Activated effector memory CD4-positive, alpha-beta T cell treated with anti-CD3 and anti-CD28 coated beads, Interleukin-2, amount 50 U/mL, for 16 hours (primary cell): ENCODE measurements around the gene EWSR1.
"Not testable (repeated sequence)": the region's sequence is repeated elsewhere in the genome, so short reads cannot be mapped to it uniquely, and the experiment has no call there.

Experiments used
- DNase-seq: peaks from one replicate; pipeline ENCODE4 v3.0.0-alpha.2; 2020

The EWSR1 gene

DNA sequence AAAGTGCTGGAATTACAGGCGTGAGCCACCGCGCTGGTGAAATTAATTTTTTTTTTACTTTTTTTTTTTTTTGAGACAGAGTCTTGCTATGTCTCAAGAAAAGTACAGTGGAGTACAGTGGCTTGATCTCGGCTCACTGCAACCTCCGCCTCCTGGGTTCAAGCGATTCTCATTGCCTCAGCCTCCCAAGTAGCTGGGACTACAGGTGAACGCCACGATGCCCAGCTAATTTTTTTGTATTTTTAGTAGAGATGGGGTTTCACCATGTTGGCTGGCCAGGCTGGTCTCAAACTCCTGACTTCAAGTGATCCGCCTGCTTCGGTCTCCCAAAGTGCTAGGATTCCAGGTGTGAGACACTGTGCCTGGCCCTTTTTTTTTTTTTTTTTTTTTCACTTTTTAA, 20.2 kb upstream of the EWSR1 start:
- DNase-seq, result not testable (repeated sequence)

DNA sequence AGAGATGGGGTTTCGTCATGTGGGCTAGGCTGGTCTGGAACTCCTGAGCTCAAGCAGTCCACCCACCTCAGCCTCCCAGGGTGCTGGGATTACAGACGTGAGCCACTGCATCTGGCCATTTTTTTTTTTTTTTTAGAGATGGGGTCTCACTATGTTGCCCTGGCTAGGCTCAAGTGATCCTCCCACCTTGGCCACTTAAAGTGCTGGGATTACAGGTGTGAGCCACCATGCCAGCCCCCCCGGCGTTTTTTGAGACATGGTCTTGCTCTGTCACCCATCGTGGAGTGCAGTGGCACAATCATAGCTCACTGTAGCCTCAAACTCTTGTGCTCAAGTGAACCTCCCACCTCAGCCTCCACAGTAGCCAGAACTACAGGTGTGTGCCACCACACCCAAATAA, 16.8 kb upstream of the EWSR1 start:
- no peak for DNase-seq

DNA sequence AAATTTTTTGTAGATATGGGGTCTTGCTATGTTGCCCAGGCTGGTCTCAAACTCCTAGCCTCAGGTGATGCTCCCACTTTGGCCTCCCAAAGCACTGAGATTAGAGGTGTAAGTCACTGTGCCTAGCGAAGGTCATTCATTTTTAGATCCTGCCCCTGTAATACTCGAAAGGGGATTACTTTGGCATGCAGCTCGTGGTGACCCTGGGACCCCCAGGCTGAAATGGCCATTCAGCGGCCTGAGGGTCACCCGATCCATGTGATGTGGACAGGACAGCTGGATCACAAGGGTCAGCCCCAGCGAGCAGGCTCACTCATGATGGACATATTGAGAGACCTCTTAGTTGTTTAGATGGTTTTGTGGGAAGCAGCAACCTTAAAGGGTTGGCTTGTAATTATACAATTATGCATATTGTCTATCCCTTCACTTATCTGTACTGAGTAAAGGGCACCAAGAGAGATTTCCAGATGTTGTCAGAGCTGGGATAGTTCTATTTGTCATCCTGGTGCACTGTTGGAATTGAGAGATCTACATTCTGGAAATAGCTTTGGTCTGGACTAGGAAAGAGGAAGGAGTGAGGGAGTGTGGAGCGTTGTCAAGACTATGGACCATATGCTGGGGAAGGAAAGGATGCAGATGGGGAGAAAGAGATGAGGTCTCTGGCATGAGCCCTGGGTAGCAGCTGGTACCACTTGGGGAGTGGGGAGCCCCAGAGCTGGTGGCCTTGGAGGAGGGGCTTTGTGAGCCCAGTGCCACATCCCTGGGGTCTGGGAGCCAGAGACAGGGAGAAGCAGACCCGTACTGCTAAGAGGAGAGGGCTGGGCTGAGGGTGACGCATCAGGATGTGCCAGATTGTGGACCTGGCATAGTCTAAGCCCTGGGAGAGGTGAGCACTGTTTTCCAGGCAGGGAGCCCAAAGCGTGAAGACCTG, 15.8 kb upstream of the EWSR1 start:
- DNase-seq, result no peak

DNA sequence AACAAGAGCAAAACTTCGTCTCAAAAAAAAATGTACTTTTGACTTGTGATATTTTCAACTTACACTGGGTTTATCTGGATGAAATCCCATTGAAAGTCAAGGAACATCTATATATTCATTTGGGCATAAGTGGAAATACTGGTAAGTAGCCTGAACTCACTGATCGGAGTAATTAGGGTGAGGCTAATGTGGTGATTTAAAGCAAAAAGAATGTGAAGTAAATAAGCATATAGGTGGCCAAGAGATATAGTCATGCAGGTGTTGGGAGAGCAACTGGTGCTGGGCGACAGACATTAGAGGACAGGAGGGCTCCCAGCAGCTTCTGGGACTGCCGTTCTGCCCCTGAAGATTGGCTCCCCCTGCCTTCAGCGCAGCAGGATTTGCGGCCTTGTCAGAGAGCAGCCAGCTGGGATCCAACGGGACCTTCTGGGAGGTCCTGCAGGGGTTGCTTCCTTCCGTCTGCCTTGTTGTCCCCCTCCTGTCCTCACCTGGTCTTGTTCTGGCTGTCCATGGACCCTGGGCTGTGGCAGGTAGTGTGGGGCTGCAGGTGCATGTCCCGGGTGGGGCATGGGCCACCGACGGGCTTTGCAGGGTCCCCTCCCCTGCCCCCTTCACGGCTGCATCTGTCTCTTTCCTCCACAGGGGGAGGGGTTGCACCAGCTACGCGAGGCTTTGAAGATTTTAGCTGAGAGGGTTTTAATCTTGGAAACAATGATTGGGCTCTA, 14.3 kb upstream of the EWSR1 start:
- no peak for DNase-seq

DNA sequence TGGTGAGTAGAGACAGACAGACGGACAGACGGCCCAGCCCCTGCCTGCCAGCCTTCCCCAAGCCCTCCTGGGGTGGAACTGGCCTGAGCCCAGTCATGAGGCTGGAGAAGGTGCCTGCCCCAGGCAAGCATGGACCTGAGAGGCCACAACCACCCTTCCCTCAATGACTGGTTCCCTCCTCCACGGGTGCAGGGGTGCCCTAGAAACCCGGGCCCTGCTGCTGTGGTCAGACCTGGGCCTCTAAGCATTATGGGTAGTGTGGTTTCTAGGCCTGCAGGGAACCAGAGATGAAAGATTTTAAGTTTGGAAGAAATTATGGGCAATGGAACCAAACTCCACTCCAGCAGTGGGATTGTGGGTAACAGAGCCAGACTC, 13.8 kb upstream of the EWSR1 start:
- DNase-seq, result no peak

DNA sequence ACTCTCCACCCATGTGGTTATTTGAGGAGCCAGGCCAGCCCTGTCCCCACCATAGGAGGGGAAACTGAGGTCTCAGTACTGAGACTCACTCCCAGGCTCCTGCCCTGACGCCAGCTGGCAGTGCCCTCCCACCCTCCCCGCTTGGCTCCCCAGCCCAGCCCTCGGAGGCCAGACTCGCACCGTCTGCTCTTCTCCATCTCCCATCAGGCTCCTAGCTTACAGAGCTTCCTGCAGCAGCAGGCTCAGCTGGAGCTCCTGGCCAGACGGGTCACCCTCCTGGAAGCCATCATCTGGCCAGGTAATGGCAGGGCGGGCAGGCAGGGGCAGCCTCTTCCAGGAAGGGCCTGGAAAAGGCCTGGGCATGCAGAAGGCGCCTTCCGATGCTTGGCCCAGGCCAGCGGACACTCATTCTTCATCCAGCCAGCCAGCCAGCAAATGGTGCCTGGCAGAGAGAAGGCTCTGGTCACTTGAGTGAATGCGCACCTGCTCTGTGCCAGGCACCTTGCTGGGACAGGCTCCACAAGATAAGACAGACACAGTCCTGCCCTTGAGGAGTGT, 12.9 kb upstream of the EWSR1 start:
- DNase-seq, result no peak

DNA sequence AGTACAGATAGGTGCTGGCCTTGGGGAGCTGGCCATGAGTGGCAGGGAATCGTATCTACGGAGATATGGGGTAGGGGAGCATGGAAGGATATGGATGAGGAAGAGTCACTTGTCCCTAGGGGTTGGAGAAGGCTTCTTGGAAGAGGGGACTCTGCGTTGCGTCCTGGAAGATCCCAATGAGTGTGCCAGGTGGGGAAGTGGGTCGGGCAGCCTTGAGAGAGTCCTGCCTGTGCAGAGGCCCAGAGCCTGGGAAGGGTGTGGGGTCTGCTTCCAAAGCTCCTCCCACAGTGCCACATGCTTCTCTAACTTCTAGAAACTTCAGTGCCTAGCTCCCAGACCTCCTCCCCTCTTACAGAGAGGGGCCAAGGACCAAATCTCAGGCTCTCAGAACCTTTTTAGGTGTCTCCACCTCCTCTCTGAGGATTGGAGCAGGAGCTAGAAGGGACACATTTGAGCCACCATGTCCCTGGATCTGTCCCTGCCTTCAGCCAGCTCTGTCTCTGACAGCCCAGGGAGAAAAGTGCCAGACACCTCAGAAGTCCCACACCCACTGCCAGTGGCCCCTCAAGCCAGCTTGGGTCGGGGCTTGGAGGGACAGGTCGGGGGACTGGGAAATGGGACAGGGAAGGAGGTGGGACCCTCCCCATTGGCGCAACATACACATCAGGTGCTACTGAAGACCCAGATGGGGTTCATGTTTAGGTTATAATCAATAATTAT, 11.3 kb upstream of the EWSR1 start:
- DNase-seq, result no peak

DNA sequence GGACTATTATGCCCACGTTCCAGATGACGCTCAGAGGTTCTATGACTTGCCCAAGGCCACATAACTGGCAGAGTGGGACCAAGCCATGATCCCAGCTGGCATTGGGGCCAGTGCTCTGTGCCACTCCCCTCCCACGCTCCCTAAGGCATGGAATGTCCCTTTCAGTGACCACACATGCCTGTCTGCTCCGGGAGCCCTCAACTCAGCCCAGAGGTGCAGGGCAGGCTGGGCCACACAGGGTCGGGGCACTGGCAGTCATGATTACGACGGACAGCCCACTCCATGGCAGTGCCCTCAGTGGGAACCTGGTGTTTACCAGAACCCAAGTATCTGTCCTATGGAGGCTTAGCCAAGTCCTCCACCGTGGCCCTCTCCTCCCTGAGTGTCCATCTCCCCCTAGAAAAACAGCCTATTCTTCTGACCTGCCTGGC, 10.3 kb upstream of the EWSR1 start:
- no peak for DNase-seq

DNA sequence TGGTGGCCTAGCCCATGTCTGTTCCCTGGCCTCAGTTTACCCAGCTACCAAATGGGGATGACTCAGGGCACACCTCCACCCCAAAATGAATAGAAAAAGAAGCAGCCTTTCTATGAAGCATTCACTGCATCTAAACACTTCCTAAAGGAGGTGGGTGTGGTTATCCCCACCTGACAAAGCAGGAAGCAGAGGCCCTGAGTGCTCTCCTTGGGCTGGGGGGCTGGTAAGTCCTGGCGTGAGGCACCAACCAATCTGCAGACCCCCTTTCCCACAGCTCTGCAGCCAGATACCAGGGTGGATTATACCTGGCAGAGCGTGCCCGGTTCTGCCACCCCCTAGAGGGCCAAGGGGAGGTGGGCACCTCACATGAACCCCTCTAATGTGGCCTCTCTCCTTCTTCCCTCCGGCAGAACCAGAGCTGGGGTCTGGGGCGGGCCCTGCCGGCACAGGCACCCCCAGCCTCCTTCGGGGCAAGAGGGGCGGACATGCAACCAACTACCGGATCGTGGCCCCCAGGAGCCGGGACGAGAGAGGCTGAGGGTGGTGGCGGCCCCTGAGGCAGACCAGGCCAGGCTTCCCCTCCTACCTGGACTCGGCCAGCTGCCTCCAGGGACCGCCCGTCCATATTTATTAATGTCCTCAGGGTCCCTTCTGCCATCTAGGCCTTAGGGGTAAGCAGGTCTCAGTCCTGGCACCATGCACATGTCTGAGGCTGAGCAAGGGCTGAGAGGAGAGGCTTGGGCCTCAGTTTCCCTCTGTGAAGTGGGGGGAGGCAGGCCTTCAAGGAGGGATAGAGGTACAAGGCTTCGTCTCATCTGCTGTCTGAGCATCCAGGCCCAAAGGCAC, 9.4 kb upstream of the EWSR1 start:
- DNase-seq, result no peak

DNA sequence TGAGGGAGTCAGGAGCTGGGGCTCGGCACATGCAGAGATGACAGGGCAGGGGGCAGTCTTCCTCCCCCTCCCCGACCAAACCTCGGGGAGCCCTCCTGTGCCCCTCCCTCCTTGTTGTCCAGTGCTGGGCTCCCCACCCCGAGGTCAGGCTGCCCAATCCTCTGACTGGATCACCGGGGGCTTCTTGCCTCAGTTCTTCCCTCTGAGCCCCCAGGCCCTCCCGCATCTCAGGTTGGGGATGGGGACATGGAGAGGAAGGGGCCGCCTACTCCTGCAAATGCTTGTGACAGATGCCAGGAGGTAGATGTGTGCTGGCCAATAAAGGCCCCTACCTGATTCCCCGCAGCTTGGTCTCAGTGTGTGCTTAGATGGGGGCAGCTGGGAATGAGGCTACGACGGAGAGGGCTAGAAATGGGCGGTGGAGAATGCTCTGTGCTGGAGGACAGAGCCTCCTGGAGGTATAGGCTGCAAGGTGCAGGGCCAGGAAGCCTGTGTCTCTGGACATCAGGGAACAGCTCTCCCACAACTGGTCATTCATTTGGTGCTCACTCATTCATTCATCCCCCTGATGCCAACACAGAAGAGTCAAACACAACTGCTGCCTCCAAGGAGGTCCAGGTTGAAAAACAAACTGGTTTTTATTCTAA, 8.7 kb upstream of the EWSR1 start:
- DNase-seq, result no peak

DNA sequence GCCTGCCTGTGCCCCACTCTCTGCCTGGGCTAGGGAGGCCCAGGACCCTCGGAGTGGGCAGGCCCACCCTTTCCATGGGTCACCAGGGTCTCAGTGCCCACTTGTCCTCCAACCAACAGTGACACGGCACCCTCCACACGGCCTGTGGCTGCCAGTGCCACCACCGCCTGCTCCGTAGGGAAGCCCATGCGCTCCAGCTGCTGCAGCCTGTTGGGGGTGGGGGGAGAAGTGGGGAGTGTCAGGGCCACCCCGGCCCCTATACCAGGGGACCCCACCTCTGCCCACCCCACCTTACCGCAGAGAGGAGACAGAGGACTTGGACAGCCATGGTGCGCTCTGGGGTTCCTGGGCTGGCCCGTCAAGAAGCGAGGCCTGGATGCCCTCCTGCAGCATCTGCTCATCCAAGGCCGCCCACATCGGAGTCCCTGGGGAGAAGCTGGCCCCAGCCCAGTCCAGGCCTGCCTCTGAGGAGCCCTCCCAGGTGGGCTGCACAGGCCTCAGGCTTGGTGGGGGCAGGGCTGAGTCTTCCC, 8.0 kb upstream of the EWSR1 start:
- DNase-seq, result no peak

DNA sequence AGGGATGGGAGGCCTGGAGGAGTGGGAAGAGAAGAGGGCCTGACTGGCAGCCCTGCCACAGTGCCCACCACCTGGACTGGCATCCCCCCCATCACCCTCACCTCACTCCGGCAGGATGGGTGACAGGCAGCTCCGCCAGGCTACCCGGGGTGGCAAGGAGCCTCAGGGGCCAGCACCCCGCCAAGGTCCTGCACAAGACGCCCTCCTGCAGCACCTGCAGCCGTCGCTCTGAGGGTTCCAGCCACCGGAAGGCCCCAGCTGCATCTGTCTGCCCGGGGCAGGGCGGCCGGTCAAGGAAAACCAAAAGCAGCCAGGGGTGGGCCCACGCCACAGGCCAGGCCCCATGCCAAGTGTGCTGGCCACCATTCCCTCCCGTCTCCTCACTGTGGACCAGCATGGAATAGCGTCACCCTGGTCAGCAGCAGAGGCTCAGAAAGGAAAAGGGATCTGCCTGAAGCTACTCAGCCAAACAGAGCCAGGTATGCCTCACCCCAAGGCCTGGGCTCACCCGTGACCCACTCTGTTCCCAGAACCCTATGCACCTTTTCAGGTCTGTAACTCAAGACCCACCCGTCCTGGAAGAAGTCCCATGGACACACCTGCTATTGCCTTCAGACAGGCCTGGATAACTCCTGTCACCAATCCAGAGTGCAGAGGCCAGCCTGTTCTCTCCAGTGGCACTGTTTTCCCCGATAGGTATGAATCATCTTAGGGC, 7.3 kb upstream of the EWSR1 start:
- DNase-seq, result no peak

DNA sequence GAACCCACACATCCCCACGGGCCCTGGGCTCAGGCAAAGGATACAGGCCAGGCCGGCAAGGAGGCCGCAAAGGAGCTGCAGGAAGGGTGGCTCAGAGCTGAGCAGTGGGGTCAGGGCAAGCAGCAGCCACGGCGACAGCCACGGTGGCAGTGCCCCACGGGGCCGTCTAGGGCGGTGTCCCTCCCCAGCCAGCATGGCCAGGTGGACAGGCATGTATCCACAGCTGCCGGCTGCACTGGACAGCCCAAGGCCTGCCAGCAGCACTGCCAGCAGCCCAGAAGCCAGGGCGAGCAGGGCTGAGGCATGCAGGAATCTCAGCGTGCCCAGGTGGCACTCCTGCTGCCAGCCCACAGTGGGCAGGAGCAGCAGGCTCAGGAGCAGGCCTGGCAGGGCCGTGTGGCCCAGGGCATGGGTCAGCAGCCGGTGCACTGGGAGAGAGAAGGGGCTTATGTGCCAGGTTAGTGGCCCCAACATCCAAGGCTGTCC, 4.2 kb upstream of the EWSR1 start:
- DNase-seq, result peak; percentile 60

DNA sequence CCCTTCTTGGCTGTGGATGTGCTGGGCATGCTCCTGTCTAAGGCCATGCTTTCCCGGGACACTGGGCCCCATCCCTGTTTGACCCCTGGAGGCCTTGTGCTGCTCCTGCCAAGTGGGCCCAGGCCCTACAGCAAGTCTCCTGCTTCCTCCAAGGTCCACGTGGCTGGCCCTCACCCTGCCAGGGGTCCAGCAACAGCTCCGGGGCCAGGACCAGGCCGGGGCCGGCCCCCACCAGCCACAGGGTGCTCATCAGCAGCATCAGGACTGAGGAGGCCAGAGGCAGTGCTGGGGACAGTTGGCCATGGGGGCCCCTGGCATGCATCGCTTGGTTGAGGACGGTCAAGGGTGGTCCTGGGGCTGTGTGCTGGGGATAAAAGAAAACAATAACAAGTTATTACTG, 2.8 kb upstream of the EWSR1 start:
- DNase-seq, result peak; percentile 31

DNA sequence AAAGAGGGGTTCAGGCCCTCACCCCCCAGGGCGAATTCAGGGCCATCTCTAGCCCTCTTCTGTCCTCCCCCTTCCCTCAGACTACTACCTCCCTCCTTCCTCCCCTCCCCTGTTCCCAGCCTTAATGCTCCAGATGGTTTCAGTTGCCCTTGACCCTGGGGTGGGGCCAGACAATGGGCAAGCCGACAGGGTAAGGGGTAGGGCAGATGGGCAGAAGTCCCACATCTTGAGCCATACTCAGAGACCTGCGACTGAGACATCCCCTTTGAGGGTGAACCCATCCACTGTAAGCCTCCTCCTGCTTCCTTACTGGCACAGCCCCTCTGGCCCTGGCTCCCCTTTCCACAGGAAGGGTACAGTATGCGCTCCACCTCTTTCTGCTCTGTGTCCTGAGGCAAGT, 2.1 kb upstream of the EWSR1 start:
- peak; percentile 53 for DNase-seq

DNA sequence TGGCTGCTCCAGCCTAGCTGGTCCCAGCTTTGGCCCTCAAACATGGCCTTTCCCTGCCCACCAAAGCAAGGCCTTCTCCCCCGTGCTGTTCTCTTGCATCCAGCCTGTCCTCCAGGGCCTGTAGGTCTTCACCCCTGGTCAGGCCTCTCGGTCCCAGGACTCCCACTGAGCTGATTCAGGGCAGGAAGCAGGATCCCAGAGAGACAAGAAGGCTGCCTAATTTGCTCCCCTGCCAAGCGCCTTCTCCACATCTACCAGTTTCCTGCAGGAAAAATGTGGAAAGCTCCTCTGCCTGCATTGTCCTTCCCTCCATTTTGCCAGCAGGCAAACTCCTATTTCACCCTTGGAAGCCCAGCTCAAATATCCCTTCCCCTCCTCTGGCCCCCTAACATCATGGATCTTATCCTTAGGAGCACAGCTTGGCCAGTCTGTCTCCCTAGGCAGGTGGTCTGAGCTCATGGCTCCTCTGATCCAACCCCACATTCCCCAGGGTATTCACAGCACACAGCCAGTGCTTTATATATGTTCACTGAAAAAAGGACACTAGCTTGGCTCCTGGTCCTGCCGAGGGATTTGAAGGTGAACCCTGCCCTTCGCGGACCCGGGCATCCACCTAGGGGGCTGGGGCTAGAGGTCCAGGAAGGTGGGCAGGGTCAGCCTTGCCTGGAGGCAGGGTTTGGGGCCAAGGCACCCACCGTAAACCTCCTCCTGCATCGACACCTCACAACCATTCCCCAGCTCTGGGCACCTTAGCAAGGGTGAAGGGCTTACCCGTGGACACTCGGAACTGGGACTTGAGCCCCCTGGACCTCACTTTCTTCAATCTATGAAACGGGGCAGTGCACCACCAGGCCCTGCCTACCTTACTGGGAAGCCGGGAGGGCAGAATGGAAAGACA, 1.3 kb upstream of the EWSR1 start:
- peak; percentile 60 for DNase-seq

DNA sequence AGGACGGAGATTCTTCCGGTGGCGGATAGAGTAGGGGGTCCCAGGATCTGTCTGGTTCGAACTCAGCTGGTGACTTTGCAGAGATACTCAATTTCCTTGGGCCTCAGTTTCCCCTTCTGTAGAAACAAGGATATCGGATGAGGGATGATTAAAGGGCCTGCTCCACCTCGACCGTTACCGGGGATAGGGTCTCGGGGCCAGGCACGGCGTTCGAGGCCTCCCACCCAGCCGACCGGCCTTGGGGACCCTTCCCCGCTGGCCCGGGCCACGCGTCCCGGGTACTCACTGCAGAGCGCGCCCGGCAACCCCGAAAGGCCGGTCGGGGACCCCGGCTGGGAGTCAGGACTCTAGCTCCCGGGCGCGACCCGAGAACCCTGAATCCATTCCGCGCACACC, 608 bp upstream of the EWSR1 start:
- DNase-seq, result no peak

DNA sequence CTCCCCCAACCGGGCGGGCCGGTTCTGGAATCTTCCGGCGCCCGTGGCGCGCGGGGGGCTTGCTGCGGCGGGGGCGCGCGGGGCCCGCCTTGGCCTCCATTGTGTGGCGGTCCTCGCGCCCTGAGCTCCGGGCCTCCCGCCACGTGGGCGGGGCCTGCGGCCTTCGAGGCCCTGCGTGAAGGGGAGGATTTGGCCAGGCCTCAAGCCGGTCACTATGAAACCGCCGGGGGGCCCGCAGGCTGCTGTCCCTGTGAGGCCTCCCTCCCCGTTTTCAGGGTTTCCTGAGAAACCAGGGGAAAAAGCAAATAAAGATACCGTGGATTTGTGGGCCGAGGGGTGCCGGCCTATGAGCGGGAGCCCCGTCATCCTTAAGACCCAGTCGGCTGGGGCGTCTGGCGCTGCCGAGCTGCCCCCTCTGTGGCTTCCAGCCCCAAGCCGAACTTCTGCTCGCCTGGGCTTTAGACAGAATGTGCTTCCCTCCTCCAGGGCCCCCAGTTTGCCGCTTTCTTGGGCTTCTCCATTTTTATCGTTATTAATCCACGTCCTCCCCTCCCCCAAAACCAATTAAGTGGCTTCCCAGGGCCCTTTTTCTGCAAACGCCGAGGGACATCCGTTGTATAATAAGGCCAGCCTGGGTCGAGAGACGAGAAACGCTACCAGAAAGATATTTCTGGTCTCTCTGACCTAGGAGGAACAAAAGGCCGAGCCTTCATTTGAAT, 602 bp downstream of the EWSR1 start:
- DNase-seq, result no peak

DNA sequence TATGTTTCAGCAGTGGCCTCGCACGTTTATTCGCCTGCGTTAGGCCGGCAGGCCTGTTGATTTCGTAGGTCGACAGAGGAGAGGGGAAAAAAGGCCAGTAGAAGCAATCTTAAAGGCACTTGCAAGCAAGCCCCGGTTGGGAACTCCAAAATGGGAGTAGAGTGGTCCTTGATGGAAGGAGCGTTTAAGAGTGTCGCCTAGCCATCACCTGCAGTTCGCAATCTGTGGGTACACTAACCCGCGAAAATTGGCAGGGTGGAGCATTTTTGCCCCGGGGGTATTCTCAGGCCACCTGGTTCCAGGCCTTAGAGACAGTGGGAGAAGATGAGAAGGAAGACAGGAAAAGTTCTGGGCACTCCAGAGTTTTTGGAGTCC, 1.1 kb downstream of the EWSR1 start:
- peak; percentile 62 for DNase-seq
